ENCODE measurements around the gene MYL5.
"Not testable (repeated sequence)": the region's sequence is repeated elsewhere in the genome, so short reads cannot be mapped to it uniquely, and the experiment has no call there.

The MYL5 gene

GRCh38 chr4:730511-730910, 56.2 kb downstream of the MYL5 start:
- no peak for DNase-seq

- DNase-seq = not testable (repeated sequence)
These were observed 56.9 kb downstream of the MYL5 start for GRCh38 chr4:730946-731904.
